Hematopoietic multipotent progenitor cell treated with erythropoietin and hydrocortisone succinate and interleukin-3 and kit ligand, for 17 days (in vitro differentiated cells): ENCODE data around the gene PLTP.
"Not testable (repeated sequence)": the region's sequence is repeated elsewhere in the genome, so short reads cannot be mapped to it uniquely, and the experiment has no call there.

Experiments
- DNase-seq: peaks from one replicate; pipeline ENCODE4 v3.0.0-alpha.2; 2015; ENCODE audit warnings: low spot score

The PLTP gene

DNA sequence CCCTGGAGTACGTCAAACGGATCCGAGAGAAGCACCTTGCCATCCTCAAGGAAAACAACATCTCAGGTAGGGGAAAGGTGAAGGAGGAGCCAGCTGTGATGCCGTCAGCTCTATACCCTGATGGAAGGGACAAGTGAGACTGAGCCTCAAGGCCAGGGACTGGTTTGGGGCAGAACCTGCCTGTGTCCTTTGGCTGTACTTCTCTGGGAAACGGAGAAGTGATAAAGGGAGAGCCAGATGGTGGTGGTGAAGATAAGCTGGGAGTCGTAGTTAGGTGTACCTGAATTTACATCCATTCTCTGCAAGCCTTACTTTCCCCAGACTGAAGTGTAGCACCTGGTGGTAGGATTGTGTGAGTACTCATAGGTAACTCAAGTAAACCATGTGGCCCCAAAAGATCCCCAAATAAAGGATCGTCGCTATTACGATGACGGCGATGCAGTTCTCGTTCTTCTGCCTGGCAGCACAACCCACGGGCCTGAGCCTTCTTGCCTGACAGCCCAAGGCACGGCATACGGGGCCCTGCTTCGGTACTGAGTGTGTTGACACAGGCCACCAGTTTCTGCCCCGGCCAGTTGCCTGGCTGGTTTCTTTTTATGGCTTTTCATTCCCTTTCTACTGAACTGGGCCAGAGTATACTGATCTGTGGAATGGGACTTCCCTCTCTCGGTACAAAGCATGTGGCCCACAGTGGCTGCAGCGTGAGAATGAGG lies 33.2 kb upstream of the PLTP start:
- DNase-seq = no peak

DNA sequence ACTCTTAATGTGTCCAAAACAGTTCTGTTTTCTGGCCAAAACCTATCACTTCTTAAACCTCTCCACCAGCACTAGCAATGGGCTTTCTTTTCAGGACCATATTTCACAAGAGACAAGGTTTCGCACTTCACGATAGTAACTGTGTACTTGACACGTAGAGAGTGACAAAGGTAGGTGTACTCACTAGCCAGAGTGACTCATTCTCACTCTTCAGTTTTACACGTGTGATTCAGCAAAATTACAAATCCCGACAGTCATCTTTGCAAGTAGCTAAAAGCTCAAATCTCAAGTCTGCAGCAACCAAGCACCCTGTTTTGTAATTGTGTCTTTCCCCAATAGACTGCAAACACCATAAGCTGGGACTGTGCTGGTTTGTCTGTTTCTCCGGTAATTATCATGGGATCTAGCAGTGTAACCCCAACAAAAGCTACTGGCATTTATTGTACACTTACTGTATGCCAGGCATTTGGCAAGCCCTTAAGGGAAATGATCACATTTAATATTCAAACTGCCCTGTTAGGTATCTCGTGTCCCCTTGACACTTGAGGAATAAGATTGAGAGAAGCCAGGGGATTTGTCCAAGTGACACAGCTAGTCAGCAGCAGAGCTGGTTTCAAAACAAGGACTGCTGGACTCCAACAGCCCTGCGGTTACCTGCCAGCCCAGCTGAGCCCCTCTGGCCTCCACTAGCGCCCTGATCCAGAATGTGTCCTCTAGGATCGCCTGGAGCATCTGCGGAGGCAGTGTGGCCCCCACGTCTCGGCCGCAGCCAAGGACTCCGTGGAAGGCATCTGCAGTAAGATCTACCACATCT lies 32.4 kb upstream of the PLTP start:
- peak; percentile 61 for DNase-seq

DNA sequence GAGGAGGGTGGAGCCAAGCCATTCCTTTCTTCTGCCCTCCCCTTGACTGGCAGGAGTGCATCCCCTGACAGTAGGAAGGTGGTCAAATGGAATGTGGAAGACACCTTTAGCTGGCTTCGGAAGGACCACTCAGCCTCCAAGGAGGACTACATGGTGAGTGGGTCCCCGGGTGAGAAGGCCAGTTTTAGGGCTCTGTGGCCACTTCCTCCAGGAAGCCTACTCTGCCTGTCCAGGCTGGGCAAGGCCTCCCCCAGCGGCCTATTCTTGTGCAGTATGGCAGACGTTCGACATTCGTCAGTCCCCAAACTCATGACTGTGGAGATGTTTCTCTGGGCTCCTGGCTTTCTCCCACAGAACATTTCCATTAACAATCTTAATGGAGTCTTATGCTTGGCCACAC lies 31.7 kb upstream of the PLTP start:
- DNase-seq = no peak

DNA sequence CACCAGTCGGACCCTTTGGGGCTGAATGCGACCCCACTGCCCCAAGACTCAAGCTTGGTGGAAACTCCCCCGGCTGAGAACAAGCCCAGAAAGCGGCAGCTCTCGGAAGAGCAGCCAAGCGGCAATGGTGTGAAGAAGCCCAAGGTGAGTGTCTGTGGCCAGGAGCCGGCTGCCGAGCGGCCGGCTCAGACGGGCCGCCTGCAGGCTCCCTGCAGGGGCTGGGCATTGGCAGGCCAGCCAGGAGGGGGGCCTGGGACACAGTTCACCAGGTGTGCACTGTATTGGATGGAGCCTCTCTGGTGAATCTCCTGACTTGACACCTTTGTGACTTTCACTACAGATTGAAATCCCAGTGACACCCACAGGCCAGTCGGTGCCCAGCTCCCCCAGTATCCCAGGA lies 28.5 kb upstream of the PLTP start:
- no peak for DNase-seq

DNA sequence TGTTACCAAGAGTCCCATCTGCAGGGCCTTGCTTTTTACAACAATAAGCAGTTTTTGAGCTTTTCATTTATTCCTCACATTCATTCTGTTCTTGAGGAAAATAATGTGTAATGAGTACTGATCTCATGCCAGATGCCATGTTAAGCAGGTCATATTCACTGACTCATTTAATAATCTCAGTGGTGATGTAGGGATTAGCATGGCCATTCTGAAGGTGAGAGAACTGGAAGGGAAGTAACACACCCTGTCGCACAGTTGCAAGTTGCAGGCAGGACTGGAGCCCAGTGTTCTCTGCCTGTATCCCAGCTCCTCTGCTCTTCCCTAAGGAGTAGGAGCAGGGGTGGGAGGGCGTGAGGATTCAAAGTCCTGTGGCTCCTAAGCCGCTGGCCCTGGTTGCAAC lies 28.1 kb upstream of the PLTP start:
- DNase-seq = no peak

DNA sequence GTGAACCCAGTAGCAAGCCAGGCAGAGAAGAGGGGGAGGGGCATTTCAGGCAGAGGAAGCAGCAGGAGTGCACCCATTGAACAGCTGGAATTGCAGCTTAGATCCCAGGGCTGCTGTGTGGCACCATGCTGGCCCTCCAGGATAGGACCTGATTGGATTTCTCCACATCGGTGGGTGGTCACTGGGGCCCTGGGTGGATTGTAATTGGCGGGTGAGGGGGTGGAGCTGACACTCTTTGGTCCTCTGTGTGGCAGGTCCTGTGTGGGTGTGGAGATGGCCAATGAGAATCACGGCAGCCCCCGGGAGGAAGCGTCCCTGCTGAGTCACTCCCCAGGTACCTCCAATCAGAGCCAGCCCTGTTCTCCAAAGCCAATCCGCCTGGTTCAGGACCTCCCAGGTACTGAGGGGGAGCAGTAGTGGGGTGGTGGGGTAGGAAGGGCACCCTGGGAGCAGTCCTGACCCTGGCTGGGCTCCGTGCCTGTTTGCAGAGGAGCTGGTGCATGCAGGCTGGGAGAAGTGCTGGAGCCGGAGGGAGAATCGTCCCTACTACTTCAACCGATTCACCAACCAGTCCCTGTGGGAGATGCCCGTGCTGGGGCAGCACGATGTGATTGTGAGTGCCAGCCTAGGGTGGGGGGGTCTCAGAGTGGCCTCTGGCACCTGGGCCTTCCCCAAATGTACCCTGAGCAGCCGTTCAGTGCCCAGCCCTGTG lies 26.9 kb upstream of the PLTP start:
- no peak for DNase-seq

DNA sequence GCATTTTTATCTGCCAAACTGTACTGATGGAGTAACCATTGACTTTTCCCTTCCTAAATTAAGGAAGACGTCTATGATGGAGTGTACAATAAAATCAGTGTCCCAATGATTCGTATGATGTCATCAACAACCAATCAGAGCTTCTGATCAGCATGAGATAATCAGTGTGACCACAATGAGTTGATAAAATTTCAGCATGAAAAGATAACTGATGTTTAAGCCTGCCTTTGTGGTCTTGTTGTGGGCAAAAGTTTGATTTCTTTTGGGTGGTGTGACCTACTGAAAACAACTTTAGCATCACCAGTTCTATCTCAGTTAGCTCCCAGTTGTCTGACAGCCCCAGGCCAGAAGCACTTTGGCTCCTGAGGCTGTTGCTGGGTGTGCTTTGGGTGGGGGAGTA lies 25.8 kb upstream of the PLTP start:
- DNase-seq = no peak

DNA sequence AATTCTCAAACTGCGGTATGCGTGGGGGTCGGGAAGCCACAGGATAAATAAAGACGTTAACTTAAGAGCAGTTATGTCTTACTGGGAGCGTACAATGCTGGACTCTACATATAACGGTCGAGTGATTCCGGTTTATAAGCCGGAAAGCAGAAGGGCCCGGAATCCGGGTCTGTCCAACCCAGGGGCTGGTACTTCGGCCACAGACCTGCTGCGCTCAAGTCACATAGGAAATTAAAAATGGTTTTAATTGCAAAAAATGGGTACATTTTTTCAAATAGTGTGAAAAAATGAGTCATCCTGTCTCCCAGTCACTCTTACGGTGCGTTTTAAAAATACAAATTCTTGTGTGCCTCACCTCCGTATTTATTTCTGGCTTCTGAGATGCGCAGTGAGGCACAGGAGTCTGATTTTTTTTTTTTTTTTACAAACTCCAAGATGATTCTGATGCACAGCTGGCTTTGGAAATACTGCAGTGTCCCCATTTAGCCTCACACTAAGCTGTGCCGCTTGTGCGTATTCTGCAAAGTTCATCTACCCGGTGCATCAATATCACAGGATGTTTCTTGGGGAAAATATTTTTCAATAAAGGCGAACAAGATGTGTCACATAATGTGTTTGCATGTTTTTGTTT lies 23.6 kb upstream of the PLTP start:
- DNase-seq = no peak

DNA sequence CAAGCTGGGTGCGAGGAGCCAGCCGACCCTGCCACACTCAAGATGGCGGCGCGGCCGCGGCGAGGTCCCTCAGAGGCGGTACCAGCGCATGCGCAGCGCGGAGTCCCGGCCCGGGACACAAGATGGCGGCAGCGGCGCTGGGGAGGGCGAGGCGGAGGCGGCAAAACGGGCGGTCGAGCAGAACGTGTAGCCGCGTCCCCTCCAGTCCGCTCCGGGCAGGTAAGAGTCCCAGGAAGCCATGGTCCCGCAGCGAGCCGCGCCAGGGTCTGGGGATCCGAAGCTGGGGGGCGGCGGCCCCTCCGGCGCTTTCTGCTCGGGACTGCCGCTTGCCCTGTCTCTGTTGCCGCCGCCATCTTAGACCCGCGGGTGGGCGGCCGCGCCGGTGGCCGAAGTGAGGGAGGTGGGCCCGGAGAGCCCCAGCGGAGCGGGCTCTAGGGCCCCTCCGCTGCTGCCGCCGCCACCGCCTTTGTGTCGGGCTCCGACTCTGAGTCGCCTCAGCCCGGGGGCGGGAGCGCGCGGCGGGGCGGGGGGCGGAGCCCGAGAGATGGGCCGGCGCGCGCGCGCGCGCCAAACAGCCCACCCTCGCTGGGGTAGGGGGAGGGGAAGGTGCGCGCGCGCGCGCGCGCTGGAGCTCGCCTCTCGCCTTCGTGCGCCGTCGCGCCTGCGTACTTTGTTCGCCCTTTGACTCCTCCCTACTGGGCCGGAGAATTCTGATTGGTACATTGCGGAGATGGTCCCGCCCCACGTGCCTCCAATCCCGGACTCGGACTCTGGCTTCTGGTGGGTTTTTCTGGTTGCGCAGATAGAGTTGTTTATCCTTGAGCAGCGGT lies 22.8 kb upstream of the PLTP start, which contains the start of gene PCIF1:
Gene PCIF1 (plus strand): TSS at position 98 of the 830 bp plus-strand sequence. CDS start 4,317 bp downstream, outside the sequence.
- peak; percentile 99 for DNase-seq

DNA sequence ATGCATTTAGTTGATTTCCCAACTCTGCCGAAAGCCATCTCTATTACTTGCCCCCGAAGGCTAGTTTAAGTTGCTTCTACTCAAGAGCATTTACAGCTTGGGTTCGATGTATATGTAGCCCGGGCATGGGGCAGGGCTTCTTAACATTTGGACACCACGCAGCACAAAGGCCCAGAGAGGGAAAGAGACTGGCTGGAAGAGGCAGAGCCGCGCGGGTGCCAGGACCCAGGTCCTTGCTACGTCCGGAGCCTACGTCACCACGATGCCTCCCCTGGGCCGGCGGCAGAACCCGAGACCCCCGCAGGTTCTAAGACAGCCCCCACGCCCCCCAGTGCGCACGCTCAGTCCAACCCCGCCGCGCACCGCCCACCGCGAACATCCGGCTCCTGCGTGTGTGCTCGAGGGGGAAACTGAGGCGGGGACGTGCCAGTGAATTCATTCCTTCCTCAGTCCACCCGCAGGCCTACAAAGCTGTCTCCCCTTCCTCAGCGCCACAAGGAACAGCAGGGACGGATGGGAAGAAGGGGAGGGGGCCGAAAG lies 22.2 kb upstream of the PLTP start:
- DNase-seq = no peak

DNA sequence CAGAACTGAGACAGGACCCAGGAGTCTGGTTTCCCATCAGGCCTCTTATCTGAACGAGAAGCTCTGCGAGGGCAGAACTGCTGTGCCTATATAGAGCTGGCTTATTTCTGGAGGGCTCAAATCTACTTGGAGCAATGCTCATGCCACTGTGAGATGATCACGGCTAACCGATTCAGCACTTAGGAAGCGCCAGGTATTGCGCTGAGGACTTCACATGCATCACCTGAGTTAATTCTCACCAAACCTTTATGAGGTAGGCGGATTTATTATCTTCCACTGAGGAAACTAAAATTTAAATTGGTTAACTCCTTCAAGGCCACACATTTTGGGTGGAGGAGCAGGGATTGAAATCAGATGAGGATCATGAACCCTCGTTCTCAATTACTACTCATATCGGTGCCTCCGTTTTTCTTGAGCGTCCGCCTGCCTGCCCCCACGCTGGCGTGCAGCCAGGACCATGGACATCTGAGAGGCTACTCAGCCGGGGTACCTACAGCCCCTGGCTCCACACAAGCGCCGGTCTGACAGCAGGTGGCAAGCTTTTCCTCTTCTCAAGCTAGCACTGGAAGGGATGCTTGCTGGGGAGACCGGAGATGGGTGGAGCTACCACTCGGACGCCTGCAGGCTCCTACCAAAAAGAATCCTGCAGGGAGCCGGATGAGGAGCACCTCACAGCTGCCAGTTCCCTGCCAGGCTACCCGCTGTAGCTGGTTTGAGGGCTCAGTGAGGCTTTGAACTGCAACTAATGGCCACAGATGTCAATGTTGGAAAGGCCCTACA lies 21.5 kb upstream of the PLTP start:
- DNase-seq = peak; percentile 77

DNA sequence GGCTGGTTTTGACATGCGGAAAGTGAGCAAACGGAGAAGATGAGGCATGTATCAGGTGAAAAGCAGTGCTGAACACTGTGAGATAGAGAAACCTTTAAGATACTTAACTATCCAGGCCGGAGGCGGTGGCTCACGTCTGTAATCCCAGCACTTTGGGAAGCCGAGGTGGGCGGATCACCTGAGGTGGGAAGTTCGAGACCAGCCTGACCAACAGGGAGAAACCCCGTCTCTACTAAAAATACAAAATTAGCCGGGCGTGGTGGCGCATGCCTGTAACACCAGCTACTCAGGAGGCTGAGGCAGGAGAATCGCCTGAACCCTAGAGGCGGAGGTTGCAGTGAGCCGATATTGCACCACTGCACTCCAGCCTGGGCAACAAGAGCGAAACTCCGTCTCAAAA lies 19.7 kb upstream of the PLTP start:
- not testable (repeated sequence) for DNase-seq

DNA sequence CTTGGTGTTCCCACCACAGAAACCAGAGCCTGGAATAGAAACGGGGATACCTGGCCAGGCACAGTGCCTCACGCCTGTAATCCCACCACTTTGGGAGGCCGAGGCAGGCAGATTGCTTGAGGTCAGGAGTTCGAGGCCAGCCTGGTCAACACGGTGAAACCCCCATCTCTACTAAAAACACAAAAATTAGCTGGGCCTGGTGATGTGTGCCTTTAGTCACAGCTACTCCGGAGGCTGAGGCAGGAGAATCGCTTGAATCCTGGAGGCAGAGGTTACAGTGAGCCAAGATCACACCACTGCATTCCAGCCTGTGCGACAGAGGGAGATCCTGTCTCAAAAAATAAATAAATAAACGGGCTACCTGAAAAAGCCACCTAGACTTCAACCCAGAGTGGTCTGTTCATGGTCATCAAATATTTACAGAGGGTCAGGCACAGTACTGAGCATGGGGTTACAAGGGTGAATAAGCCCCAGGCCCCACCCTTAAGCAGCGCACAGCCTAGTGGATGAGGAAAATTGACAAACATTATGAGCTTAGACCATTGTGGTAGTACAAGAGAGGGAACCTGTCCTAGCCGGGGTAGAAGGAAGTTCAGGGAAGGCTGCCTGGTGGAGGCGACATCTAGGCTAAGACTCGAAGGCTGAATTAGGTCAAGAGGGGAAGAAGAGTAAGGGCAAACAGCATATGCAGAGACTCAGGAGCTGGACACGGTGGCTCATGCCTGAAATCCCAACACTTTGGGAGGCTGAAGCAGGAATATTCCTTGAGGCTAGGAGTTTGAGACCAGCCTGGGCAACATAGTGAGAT lies 15.3 kb upstream of the PLTP start:
- no peak for DNase-seq

DNA sequence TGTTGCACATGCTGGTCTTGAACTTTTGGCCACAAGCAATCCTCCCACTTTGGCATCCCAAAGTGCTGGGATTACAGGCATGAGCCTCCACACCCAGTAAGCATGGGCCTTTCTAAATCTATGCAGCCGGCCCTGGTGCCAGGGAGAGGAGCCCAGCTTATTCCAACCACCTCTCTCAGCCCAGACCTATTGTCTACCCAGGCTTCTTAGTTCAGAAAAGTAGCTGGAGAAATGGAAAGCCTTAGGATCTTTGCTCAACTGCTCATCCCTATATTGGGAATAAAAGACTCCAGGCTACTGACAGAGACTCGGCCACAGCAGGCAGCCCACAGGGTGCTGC lies 14.7 kb upstream of the PLTP start:
- no peak for DNase-seq

DNA sequence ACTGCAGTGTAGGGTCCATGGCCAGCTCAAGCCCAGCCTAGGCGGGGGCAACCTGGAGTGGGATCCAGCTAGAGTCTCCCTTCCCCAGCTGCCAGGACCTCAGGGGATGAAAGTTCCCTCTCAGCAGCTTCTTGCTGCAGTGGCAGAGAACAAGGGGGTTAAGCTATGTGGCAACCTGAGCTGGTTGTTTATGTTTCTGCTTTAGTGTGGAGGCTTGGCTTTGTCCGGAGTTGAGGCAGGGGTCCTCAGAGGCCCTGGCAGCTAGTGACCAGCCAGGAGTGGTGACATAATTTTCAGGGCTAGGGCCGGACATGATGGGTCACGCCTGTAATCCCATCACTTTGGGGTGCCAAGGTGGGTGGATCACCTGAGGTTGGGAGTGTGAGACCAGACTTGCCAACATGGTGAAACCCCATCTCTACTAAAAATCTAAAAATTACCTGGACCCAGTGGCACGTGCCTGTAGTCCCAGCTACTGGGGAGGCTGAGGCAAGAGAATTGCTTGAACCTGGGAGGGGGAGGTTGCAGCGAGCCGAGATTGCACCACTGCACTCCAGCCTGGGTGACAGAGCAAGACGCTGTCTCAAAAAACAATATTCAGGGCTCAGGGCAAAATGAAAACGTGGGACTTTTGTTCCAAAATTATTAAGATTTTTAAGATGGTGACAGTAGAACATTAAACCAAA lies 14.0 kb upstream of the PLTP start:
- no peak for DNase-seq

DNA sequence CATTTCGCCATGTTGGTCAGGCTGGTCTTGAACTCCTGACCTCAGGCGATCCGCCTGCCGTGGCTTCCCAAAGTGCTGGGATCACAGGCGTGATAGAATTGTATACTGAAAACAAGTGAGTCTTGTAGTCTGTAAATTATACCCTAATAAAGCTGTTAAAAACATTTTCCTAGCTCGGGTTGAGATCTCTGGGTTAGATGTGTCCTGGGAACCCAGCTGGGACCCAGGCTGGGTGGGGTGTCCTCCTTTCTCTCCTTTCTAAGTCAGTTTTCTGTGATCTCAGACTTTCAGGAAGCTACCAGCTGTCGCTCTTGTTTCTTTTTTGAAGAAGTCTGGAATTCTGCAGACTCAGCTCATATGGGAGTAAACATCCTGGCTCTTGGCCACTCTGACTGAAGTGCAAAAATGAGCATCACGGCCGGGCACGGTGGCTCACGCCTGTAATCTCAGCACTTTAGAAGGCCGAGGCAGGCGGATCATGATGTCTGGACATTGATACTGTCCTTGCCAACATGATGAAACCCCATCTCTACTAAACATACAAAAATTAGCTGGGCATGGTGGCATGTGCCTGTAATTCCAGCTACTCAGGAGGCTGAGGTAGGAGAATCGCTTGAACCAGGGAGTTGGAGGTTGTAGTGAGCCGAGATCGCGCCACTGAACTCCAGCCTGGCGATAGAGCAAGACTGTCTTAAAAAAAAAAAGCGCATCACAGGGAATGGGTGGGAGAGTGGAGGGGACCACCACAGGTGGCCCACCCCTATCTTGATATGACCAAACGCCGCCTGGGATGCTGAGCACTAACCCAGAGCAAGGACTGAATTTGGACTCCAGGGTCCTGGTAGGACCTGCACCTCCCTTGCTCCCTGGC lies 12.7 kb upstream of the PLTP start:
- peak; percentile 64 for DNase-seq

DNA sequence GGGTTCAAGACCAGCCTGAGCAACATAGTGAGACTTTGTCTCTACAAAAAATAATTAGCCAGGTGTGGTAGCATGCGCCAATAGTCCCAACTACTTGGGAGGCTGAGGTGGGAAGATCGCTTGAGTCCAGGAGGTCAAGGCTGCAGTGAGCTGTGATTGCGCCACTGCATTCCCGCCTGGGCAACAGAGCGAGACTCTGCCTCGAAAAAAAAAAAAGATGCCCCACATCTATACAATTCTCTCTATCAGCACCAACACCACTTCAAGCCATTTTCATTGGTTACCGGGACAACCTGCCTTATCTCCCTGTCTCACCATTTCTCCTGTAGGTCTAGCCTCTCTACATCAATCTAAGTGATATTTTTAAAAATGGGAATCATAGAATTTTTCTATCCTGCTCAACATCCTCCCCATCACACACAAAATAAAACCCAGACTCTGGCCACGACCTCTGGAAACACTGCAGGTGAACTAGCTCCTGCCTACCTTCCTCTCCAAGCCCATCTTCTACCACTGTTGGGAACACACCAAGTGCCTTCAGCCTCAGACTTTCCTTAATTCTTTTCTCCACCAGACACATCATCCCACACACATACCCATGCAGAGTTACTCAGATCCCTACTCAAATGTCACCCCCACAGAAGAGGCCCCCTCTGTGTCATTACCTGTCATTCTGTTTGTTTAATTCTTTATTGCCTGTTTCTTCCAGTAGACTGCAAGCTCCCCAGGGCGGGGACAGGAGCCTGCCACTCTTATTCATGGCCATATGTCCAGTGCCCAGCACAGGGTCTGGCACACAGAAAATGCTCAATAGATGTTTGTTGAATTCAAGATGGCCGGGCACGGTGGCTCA lies 9.6 kb upstream of the PLTP start:
- no peak for DNase-seq
